Gastroesophageal sphincter (tissue), 4 donors: ENCODE results near the gene UBE4B. TPM values are rescaled to one million over a fixed set of nuclear protein-coding genes. Genes with fewer than 3 reads are reported as not detected.
A peak's percentile ranks its signal among the peaks of the same experiment; 100 is the strongest.
"Not testable (repeated sequence)": the region's sequence is repeated elsewhere in the genome, so short reads cannot be mapped to it uniquely, and the experiment has no call there.

Source experiments
- ATAC-seq: fragments of 150-250 bp; one replicate; pipeline ENCODE4 v1.9.1; 2016; ENCODE audit warnings: mild to moderate bottlenecking, moderate library complexity
- H3K27ac ChIP-seq, 4 donors: fragments of 200-600 bp; sonication (generic) in 3 of 4; 1 replicate in 3 of 4; 2 replicates in 1 of 4; pipeline ENCODE4 v1.5.1; 2016 to 2019
- H3K27me3 ChIP-seq: fragments of 200-600 bp; sonication (generic); one replicate; pipeline ENCODE4 v1.5.1; 2019
- H3K36me3 ChIP-seq, 2 donors: fragments of 200-600 bp; sonication (generic); one replicate each; pipeline ENCODE4 v1.5.1; 2019; ENCODE audit warnings: control low read depth in 1 of 2
- H3K4me1 ChIP-seq, 3 donors: fragments of 200-600 bp; sonication (generic); 1 replicate in 2 of 3; 2 replicates in 1 of 3; pipeline ENCODE4 v1.5.1; 2016 to 2019; ENCODE audit warnings: control low read depth in 2 of 3
- H3K4me3 ChIP-seq, 2 donors: fragments of 200-600 bp; sonication (generic); one replicate each; pipeline ENCODE4 v1.5.1; 2019; ENCODE audit warnings: mild to moderate bottlenecking in 1 of 2, moderate library complexity in 1 of 2
- H3K9me3 ChIP-seq, 3 donors: fragments of 200-600 bp; sonication (generic); one replicate each; pipeline ENCODE4 v1.5.1; 2017 to 2019; ENCODE audit warnings: control low read depth in 2 of 3
- CTCF ChIP-seq, 4 experiments: fragments of 200-600 bp in 2 of 4; fragments of 450-650 bp in 2 of 4; sonication (generic) in 1 of 4; IDR thresholded peaks; one replicate each; pipeline ENCODE4 v1.5.1; 2017 to 2019; ENCODE audit warnings: antibody characterized with exemption in 4 of 4, mild to moderate bottlenecking in 2 of 4, moderate library complexity in 2 of 4
- EP300 ChIP-seq: sonication (generic); formaldehyde crosslinking; IDR thresholded peaks from one replicate; pipeline ENCODE4 v1.6.1; 2017; ENCODE audit warnings: antibody characterized with exemption, mild to moderate bottlenecking
- POLR2A ChIP-seq, 2 donors: fragments of 450-650 bp; IDR thresholded peaks; one replicate each; pipeline ENCODE4 v1.6.1; 2017; ENCODE audit warnings: antibody characterized with exemption in 2 of 2, mild to moderate bottlenecking in 2 of 2, moderate library complexity in 1 of 2
- POLR2AphosphoS5 ChIP-seq: sonication (generic); formaldehyde crosslinking; IDR thresholded peaks from one replicate; pipeline ENCODE4 v1.6.1; 2017; ENCODE audit warnings: antibody characterized with exemption
- WGBS, 2 donors: methylation state at CpG; one replicate each; pipeline ENCODE4 v1.1.5; 2018; ENCODE audit warnings: low coverage in 1 of 2; 5-methylcytosine and 5-hydroxymethylcytosine counted together
- total RNA-seq, 4 donors: library from RNA; depleted of rRNA; stranded (reverse); fragments of >200 nt; gene quantifications; one replicate each; pipeline ENCODE4 v1.1.0, GENCODE V29; 2016

UBE4B gene
- total RNA-seq, 4 donors from 2014 or later, result 56.9 to 120 (median 83.2) TPM

DNA sequence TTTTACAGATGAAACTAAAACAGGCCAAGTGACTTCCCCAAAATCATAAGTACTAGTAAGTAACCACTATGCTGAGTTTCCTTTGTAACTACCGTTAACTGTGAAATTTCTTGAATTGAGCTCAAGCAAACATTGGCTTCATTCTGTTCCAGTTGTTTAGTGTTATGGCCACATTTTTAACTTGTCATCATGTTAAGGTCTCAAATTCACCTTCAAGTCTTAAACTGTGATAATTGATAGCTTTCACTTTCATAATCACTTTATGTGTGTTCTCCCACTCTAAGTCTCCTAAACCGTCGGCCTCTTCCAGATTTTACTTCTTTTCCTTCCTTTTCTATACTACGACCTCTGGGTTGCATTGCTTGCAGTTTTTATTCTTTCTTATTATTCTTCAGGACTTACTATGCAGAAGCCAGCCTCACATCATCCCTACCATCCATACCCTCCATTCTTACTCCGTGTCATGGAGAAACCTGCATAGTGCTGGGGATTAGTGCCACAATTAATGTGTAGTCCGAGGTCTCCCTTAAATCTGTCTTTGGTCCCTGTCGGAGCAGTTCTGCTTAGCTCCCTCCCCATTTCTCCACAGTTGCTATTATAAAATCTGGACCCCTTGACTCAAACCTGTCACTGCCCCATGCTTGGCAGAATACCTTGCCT, 183.5 kb downstream of the UBE4B start:
- H3K4me1 ChIP-seq, result peaks cover 10 to 92% (median 37%) of the 10 kb centered on the region in 3 donors
- H3K4me3 ChIP-seq, result no peak overlapping the region
- no peaks in the 10 kb centered on the region for H3K9me3 ChIP-seq
- no peak for ATAC-seq
- peak overlapping the region in 3 of 4 donors; percentile 61 to 67 (median 61) for H3K27ac ChIP-seq
- H3K27me3 ChIP-seq, result no peaks in the 10 kb centered on the region
- WGBS, 2 donors, result 30 to 50% methylated on average over 7 of the region's 7 CpGs
- no peak for TF ChIP-seq POLR2A (IDR thresholded peaks at IDR 0.05)
- no peak for TF ChIP-seq POLR2AphosphoS5
- no peak for TF ChIP-seq CTCF (IDR thresholded peaks at IDR 0.05)
- TF ChIP-seq EP300, result no peak
- no peaks in the 10 kb centered on the region for H3K36me3 ChIP-seq

GRCh38 chr1:10217748-10218441, 185.1 kb downstream of the UBE4B start:
- H3K4me1 ChIP-seq, result peaks cover 10 to 96% (median 38%) of the 10 kb centered on the region in 3 donors
- no peaks in the 10 kb centered on the region for H3K9me3 ChIP-seq
- ATAC-seq, result no peak
- 11 to 16% methylated on average over 5 of the region's 5 CpGs for WGBS, 2 donors
- TF ChIP-seq POLR2A (IDR thresholded peaks at IDR 0.05) (no peak), CTCF (IDR thresholded peaks at IDR 0.05) (no peak), POLR2AphosphoS5 (no peak), EP300 (no peak)
- no peak overlapping the region for H3K4me3 ChIP-seq
- no peaks in the 10 kb centered on the region for H3K27me3 ChIP-seq
- H3K36me3 ChIP-seq, result no peaks in the 10 kb centered on the region
- H3K27ac ChIP-seq, result peak overlapping the region in 3 of 4 donors; percentile 33 to 67 (median 61)

DNA sequence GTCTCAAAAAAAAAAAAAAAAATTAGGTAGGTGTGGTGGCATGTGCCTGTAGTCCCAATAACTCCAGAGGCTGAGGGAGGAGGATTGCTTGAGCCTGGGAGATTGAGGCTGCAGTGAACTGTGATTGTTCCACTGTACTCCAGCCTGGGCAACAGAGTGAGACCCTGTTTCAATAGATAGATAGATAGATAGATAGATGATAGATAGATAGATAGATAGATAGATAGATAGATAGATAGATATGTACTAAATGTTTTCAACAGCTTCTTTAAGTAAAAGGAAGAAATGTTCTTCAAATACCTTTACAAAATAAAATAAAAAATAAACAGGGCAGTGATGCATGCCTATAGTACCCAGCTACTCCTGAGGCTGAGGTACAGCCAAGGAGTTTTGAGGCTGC, 187.4 kb downstream of the UBE4B start:
- ATAC-seq, result no peak
- no peaks in the 10 kb centered on the region for H3K36me3 ChIP-seq
- H3K4me1 ChIP-seq, result peaks cover 4 to 97% (median 31%) of the 10 kb centered on the region in 3 donors
- H3K27me3 ChIP-seq, result no peaks in the 10 kb centered on the region
- TF ChIP-seq POLR2AphosphoS5, result no peak
- TF ChIP-seq EP300, result no peak
- no peak for TF ChIP-seq POLR2A (IDR thresholded peaks at IDR 0.05)
- no peak for TF ChIP-seq CTCF (IDR thresholded peaks at IDR 0.05)
- no peak overlapping the region for H3K27ac ChIP-seq
- H3K9me3 ChIP-seq, result no peaks in the 10 kb centered on the region
- H3K4me3 ChIP-seq, result no peak overlapping the region

DNA sequence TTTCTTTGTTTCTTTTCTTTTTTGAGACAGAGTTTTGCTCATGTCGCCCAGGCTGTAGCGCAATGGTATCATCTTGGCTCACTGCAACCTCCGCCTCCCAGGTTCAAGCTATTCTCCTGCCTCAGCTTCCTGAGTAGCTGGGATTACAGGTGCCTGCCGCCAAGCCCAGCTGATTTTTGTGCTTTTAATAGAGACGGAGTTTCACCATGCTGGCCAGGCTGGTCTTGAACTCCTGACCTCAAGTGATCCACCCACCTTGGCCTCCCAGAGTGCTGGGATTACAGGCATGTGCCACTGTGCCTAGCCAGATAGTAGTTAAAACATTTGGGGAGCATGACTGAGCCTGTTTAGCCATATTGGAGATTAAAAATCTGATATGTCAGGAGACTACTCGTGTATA, 187.9 kb downstream of the UBE4B start:
- H3K27ac ChIP-seq, H3K27me3 ChIP-seq, ATAC-seq, H3K36me3 ChIP-seq, H3K9me3 ChIP-seq, H3K4me3 ChIP-seq: not testable (repeated sequence)
- 79 to 100% methylated on average over 4 to 5 of the region's 6 CpGs for whole genome bisulfite sequencing, 2 donors
- H3K4me1 ChIP-seq, result peaks cover 4 to 97% (median 36%) of the 10 kb centered on the region in 3 donors

DNA sequence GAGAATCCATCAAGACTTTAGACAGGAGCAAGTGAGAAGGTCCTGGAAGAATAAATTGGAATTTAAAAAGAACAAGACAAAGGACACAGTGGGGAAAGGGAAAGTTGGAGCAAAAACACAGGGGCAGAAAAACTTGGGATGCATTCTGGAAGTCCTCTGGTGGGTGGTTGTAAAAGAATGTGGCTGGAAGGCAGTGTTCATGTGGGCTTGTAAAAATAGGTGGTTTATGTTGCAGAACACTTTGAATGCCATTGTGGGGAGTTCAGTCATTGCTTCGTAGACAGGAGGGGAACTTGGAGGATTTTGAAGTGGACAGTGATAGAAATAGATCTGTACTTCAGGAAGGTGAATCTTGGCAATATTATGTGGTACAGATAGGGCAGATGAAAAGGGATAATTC, 192.8 kb downstream of the UBE4B start:
- Histone ChIP-seq H3K9me3 (no peaks in the 10 kb centered on the region), H3K4me3 (no peak overlapping the region), H3K4me1 (peaks cover 0 to 86% (median 18%) of the 10 kb centered on the region in 3 donors), H3K27me3 (no peaks in the 10 kb centered on the region), H3K27ac (no peak overlapping the region), H3K36me3 (no peaks in the 10 kb centered on the region)
- no peak for ATAC-seq
- no peak for TF ChIP-seq POLR2A (IDR thresholded peaks at IDR 0.05)
- WGBS, 2 donors, result 13 to 46% methylated on average over 1 of the region's 1 CpG

DNA sequence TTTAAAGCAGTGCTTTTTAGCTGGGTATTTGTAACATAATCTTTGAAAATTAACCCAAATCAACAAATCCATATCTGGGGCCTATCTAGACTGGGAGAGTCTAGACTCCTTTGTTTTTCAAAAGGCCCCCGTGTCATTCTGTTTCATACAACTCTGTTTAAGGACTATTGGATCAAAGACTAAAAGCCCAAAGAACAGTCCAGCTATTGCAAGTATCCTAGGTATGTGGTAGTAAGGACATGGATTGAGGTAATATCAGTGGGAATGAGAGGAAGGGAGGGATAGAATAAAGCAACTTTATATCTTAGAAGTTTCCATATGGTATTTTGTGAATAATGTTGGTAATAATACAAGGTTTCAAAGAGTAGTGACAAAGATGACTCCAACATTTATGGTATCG, 195.8 kb downstream of the UBE4B start:
- H3K27me3 ChIP-seq, result no peaks in the 10 kb centered on the region
- H3K9me3 ChIP-seq, result no peaks in the 10 kb centered on the region
- no peak overlapping the region for H3K4me3 ChIP-seq
- H3K27ac ChIP-seq, result no peak overlapping the region
- peaks cover 0 to 83% (median 13%) of the 10 kb centered on the region in 3 donors for H3K4me1 ChIP-seq
- ATAC-seq, result no peak
- H3K36me3 ChIP-seq, result no peaks in the 10 kb centered on the region
- TF ChIP-seq POLR2A (IDR thresholded peaks at IDR 0.05), result no peak
- TF ChIP-seq EP300, result no peak
- TF ChIP-seq POLR2AphosphoS5, result no peak
- TF ChIP-seq CTCF (IDR thresholded peaks at IDR 0.05), result no peak
- 70 to 72% methylated on average over 2 of the region's 2 CpGs for WGBS, 2 donors
